NCI-H128 (cell line): ENCODE results near the gene ALPK3.

Source experiments
- DNase-seq: peaks from one replicate; lab custom pipeline; 2025; ENCODE audit not compliant: unreplicated experiment; lab: John Stamatoyannopoulos, UW

ALPK3 gene

GRCh38 chr15:84914909-84915605, 97.9 kb downstream of the ALPK3 start:
- DNase-seq = no peak

GRCh38 chr15:84915606-84915958, 98.4 kb downstream of the ALPK3 start:
- no peak for DNase-seq

- DNase-seq = no peak
These were observed 100.3 kb downstream of the ALPK3 start for GRCh38 chr15:84917452-84917851.

GRCh38 chr15:84919106-84919667, 102.0 kb downstream of the ALPK3 start:
- no peak for DNase-seq

GRCh38 chr15:84921121-84921520, 104.0 kb downstream of the ALPK3 start:
- DNase-seq = no peak

GRCh38 chr15:84922530-84922929, 105.4 kb downstream of the ALPK3 start:
- no peak for DNase-seq
